GM15510 (cell line): ENCODE measurements around the gene TBC1D4.

Experiments
- POLR2A ChIP-seq: IDR thresholded peaks from 3 replicates; pipeline ENCODE4 v1.6.1; 2011; ENCODE audit warnings: borderline replicate concordance; ENCODE audit not compliant: insufficient read length; ENCODE audit errors: extremely low read depth

The TBC1D4 gene

GRCh38 chr13:75470676-75471075 lies 11.3 kb downstream of the TBC1D4 start:
- TF ChIP-seq POLR2A: no peak

- no peak for TF ChIP-seq POLR2A
Measured at GRCh38 chr13:75469047-75469446, 12.9 kb downstream of the TBC1D4 start.

GRCh38 chr13:75468602-75469001 lies 13.4 kb downstream of the TBC1D4 start:
- TF ChIP-seq POLR2A: no peak

- TF ChIP-seq POLR2A: no peak
Measured at GRCh38 chr13:75468098-75468497, 13.9 kb downstream of the TBC1D4 start.

- no peak for TF ChIP-seq POLR2A
Measured at GRCh38 chr13:75467040-75467728, 14.8 kb downstream of the TBC1D4 start.

GRCh38 chr13:75465236-75465635 lies 16.7 kb downstream of the TBC1D4 start:
- TF ChIP-seq POLR2A: no peak

- TF ChIP-seq POLR2A: no peak
Measured at GRCh38 chr13:75461314-75461713, 20.7 kb downstream of the TBC1D4 start.

- TF ChIP-seq POLR2A: no peak
Measured at GRCh38 chr13:75460644-75461043, 21.3 kb downstream of the TBC1D4 start.

GRCh38 chr13:75458696-75459422 lies 23.1 kb downstream of the TBC1D4 start:
- TF ChIP-seq POLR2A: no peak

GRCh38 chr13:75455962-75456361 lies 26.0 kb downstream of the TBC1D4 start:
- no peak for TF ChIP-seq POLR2A

GRCh38 chr13:75454497-75454896 lies 27.5 kb downstream of the TBC1D4 start:
- TF ChIP-seq POLR2A: no peak

GRCh38 chr13:75452564-75452963 lies 29.4 kb downstream of the TBC1D4 start:
- TF ChIP-seq POLR2A: no peak

- TF ChIP-seq POLR2A: no peak
Measured at GRCh38 chr13:75447493-75447892, 34.5 kb downstream of the TBC1D4 start.

GRCh38 chr13:75446874-75447273 lies 35.1 kb downstream of the TBC1D4 start:
- no peak for TF ChIP-seq POLR2A

GRCh38 chr13:75445717-75446499 lies 36.1 kb downstream of the TBC1D4 start:
- no peak for TF ChIP-seq POLR2A

- no peak for TF ChIP-seq POLR2A
Measured at GRCh38 chr13:75444016-75444415, 38.0 kb downstream of the TBC1D4 start.

GRCh38 chr13:75443356-75443958 lies 38.5 kb downstream of the TBC1D4 start:
- TF ChIP-seq POLR2A: no peak
